H9 (cell line): ENCODE measurements around the gene CDH4. TPM values are rescaled to one million over a fixed set of nuclear protein-coding genes. Genes with fewer than 3 reads are reported as not detected.

Experiments used
- DNase-seq: peaks from one replicate; pipeline ENCODE4 v3.0.0-alpha.2; 2017
- H2AFZ ChIP-seq: one replicate; pipeline ENCODE4 v1.6.1; 2013; ENCODE audit warnings: mild to moderate bottlenecking, low read length, control low read depth, moderate library complexity
- H2AK5ac ChIP-seq: 2 replicates; pipeline ENCODE4 v1.6.1; 2013; ENCODE audit warnings: low read length, control low read depth, mixed read lengths; ENCODE audit not compliant: insufficient read length
- H2BK120ac ChIP-seq: one replicate; pipeline ENCODE4 v1.6.1; 2013; ENCODE audit warnings: low read depth, mild to moderate bottlenecking, low read length, control low read depth, inconsistent platforms; ENCODE audit not compliant: poor library complexity, severe bottlenecking
- H2BK12ac ChIP-seq: 2 replicates; pipeline ENCODE4 v1.6.1; 2013; ENCODE audit warnings: low read length, control low read depth, mixed read lengths, low read depth; ENCODE audit not compliant: insufficient read length
- H2BK15ac ChIP-seq: 2 replicates; pipeline ENCODE4 v1.6.1; 2013; ENCODE audit warnings: low read depth, low read length, control low read depth
- H2BK20ac ChIP-seq: one replicate; pipeline ENCODE4 v1.6.1; 2013; ENCODE audit warnings: low read depth, mild to moderate bottlenecking, low read length, control low read depth, inconsistent platforms; ENCODE audit not compliant: poor library complexity, severe bottlenecking
- H2BK5ac ChIP-seq: 2 replicates; pipeline ENCODE4 v1.6.1; 2013; ENCODE audit warnings: low read length, control low read depth, mixed read lengths; ENCODE audit not compliant: insufficient read length
- H3K14ac ChIP-seq: 2 replicates; pipeline ENCODE4 v1.6.1; 2013; ENCODE audit warnings: low read length, control low read depth; ENCODE audit not compliant: insufficient read depth
- H3K18ac ChIP-seq: 2 replicates; pipeline ENCODE4 v1.6.1; 2013; ENCODE audit warnings: low read depth, mild to moderate bottlenecking, mixed read lengths, low read length, control low read depth; ENCODE audit not compliant: insufficient read length
- H3K23ac ChIP-seq: 2 replicates; pipeline ENCODE4 v1.6.1; 2013; ENCODE audit warnings: low read length, control low read depth, mixed read lengths, low read depth; ENCODE audit not compliant: insufficient read length
- H3K23me2 ChIP-seq: 2 replicates; pipeline ENCODE4 v1.6.1; 2013; ENCODE audit warnings: low read depth, mild to moderate bottlenecking, mixed read lengths, low read length, control low read depth; ENCODE audit not compliant: insufficient read length, poor library complexity, severe bottlenecking
- H3K27ac ChIP-seq: 2 replicates; pipeline ENCODE4 v1.5.1; 2013; ENCODE audit warnings: low read length, control low read depth, mixed read lengths, low read depth; ENCODE audit not compliant: insufficient read length
- H3K27me3 ChIP-seq: 2 replicates; pipeline ENCODE4 v1.6.1; 2013; ENCODE audit warnings: low read length, control low read depth, inconsistent platforms; ENCODE audit not compliant: insufficient read depth
- H3K4ac ChIP-seq: 2 replicates; pipeline ENCODE4 v1.6.1; 2013; ENCODE audit warnings: low read depth, mild to moderate bottlenecking, control low read depth, inconsistent platforms, low read length, moderate library complexity
- H3K4me1 ChIP-seq: 2 replicates; pipeline ENCODE4 v1.6.1; 2013; ENCODE audit warnings: low read length, control low read depth, inconsistent platforms; ENCODE audit not compliant: insufficient read depth
- H3K4me2 ChIP-seq: 2 replicates; pipeline ENCODE4 v1.6.1; 2013; ENCODE audit warnings: low read length, control low read depth, mixed read lengths; ENCODE audit not compliant: insufficient read length, insufficient read depth
- H3K56ac ChIP-seq: 2 replicates; pipeline ENCODE4 v1.6.1; 2013; ENCODE audit warnings: low read depth, mild to moderate bottlenecking, mixed read lengths, low read length, control low read depth; ENCODE audit not compliant: insufficient read length
- H3K79me1 ChIP-seq: 2 replicates; pipeline ENCODE4 v1.6.1; 2013; ENCODE audit warnings: low read depth, mild to moderate bottlenecking, moderate library complexity, low read length, control low read depth, inconsistent platforms; ENCODE audit not compliant: insufficient read depth, poor library complexity, severe bottlenecking
- H3K79me2 ChIP-seq: 2 replicates; pipeline ENCODE4 v1.6.1; 2013; ENCODE audit warnings: low read length, control low read depth, inconsistent platforms; ENCODE audit not compliant: insufficient read depth
- H3K9ac ChIP-seq: 2 replicates; pipeline ENCODE4 v1.6.1; 2013; ENCODE audit warnings: low read length, control low read depth, mixed read lengths; ENCODE audit not compliant: insufficient read length; ENCODE audit errors: extremely low read depth
- H3K9me3 ChIP-seq: one replicate; pipeline ENCODE4 v1.6.1; 2013; ENCODE audit warnings: low read depth, low read length, inconsistent platforms; ENCODE audit not compliant: control insufficient read depth
- H3T11ph ChIP-seq: one replicate; pipeline ENCODE4 v1.6.1; 2013; ENCODE audit warnings: mild to moderate bottlenecking, low read length, control low read depth, inconsistent platforms
- H4K20me1 ChIP-seq: one replicate; pipeline ENCODE4 v1.6.1; 2013; ENCODE audit not compliant: control insufficient read depth, insufficient read length, insufficient read depth
- H4K5ac ChIP-seq: 2 replicates; pipeline ENCODE4 v1.6.1; 2013; ENCODE audit warnings: low read depth, mild to moderate bottlenecking, mixed read lengths, low read length, control low read depth; ENCODE audit not compliant: insufficient read length
- H4K8ac ChIP-seq: replicated peaks from 2 replicates; pipeline ENCODE4 v1.6.1; 2013; ENCODE audit warnings: low read length, control low read depth, mixed read lengths, low read depth; ENCODE audit not compliant: insufficient read length
- H4K91ac ChIP-seq: 2 replicates; pipeline ENCODE4 v1.6.1; 2013; ENCODE audit warnings: low read depth, mild to moderate bottlenecking, moderate library complexity, mixed read lengths, low read length, control low read depth; ENCODE audit not compliant: insufficient read length
- H3K27ac Mint-ChIP-seq, 3 experiments: 2 replicates in 2 of 3; 3 replicates in 1 of 3; pipeline ENCODE4 v1.8.0; 2020 to 2021; ENCODE audit warnings: mixed read lengths in 3 of 3, mild to moderate bottlenecking in 1 of 3, moderate library complexity in 1 of 3
- H3K27me3 Mint-ChIP-seq: 2 replicates; pipeline ENCODE4 v1.8.0; 2021; ENCODE audit warnings: low read depth, mild to moderate bottlenecking, moderate library complexity, mixed read lengths
- H3K36me3 Mint-ChIP-seq, 3 experiments: 2 replicates in 2 of 3; 3 replicates in 1 of 3; pipeline ENCODE4 v1.8.0; 2020 to 2021; ENCODE audit warnings: low read depth in 3 of 3, mixed read lengths in 3 of 3; ENCODE audit not compliant: insufficient read depth in 1 of 3
- H3K4me1 Mint-ChIP-seq, 2 experiments: 2 replicates each; pipeline ENCODE4 v1.8.0; 2020; ENCODE audit warnings: mixed read lengths in 2 of 2
- H3K4me3 Mint-ChIP-seq, 2 experiments: 2 replicates in 1 of 2; 3 replicates in 1 of 2; pipeline ENCODE4 v1.8.0; 2020 to 2021; ENCODE audit warnings: mild to moderate bottlenecking in 2 of 2, mixed read lengths in 2 of 2, moderate library complexity in 1 of 2
- H3K9me3 Mint-ChIP-seq, 2 experiments: 2 replicates in 1 of 2; 3 replicates in 1 of 2; pipeline ENCODE4 v1.8.0; 2020; ENCODE audit warnings: mild to moderate bottlenecking in 2 of 2, mixed read lengths in 2 of 2, moderate library complexity in 1 of 2
- whole genome bisulfite sequencing: extraction: QIAGEN DNeasy Blood & Tissue Kit; methylation state at CpG from one replicate; pipeline ENCODE4 v1.1.7; 2013; ENCODE audit warnings: missing lambda C conversion rate, low lambda C conversion rate, mixed read lengths; ENCODE audit not compliant: insufficient read length; ENCODE audit errors: extremely low coverage; 5-methylcytosine and 5-hydroxymethylcytosine counted together
- total RNA-seq: library from RNA; stranded (reverse); gene quantifications from 2 replicates; pipeline ENCODE4 v1.2.1, GENCODE V29; 2021
- TF ChIP-seq, protein P1 (sequence below): fragments of 200-600 bp; sonication (generic); conservative IDR thresholded peaks from 3 replicates; pipeline ENCODE4 v1.8.0; 2021; ENCODE audit warnings: antibody characterized with exemption, mild to moderate bottlenecking

The CDH4 gene
- total RNA-seq, 1 experiment from 2014 or later = 3.0 TPM

DNA sequence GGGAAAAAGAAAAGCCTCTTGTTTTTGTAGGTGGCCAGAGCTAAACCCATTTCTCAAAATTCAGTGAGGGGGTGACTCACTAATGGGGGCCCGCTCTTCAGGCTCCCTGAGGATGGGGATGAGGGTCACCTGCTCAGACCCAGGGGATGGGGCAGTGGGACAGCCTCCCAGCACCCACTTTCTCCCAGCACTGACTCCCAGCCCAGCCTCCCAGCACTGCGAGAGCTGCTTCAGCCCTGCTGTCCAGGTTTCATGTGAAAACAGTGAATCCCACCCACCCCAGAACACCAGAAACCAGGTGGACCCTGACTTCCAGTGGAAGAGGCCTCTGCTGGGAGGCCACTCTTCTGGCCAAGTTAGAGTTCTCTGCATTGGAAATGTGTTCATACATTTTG, 362.6 kb downstream of the CDH4 start:
- Histone ChIP-seq H3T11ph (no peak overlapping the region), H2BK15ac (no peak overlapping the region), H2BK12ac (no peak overlapping the region), H3K18ac (no peak overlapping the region), H3K79me2 (no peaks in the 10 kb centered on the region), H3K4ac (no peak overlapping the region), H2BK20ac (no peak overlapping the region), H3K56ac (no peak overlapping the region), H3K14ac (no peak overlapping the region), H3K9me3 (peaks cover 3% of the 10 kb centered on the region), H3K27me3 (peaks cover 3% of the 10 kb centered on the region; the same call in 1 of the 2 replicates), H2BK120ac (no peak overlapping the region), H3K27ac (no peak overlapping the region), H2BK5ac (no peak overlapping the region), H2AK5ac (no peak overlapping the region), H4K91ac (no peak overlapping the region), H4K8ac (no peak overlapping the region), H3K4me2 (no peak overlapping the region), H4K20me1 (no peaks in the 10 kb centered on the region), H3K9ac (no peak overlapping the region), H2AFZ (no peak overlapping the region), H3K23me2 (no peaks in the 10 kb centered on the region), H3K23ac (no peak overlapping the region), H4K5ac (no peak overlapping the region), H3K4me1 (no peaks in the 10 kb centered on the region), H3K79me1 (no peaks in the 10 kb centered on the region)
- H3K27ac Mint-ChIP-seq = no peak overlapping the region
- DNase-seq = no peak
- H3K36me3 Mint-ChIP-seq = peaks cover 4 to 11% (median 9%) of the 10 kb centered on the region in 3 experiments; a peak in 4 of 7 replicates
- TF ChIP-seq, protein P1, sequence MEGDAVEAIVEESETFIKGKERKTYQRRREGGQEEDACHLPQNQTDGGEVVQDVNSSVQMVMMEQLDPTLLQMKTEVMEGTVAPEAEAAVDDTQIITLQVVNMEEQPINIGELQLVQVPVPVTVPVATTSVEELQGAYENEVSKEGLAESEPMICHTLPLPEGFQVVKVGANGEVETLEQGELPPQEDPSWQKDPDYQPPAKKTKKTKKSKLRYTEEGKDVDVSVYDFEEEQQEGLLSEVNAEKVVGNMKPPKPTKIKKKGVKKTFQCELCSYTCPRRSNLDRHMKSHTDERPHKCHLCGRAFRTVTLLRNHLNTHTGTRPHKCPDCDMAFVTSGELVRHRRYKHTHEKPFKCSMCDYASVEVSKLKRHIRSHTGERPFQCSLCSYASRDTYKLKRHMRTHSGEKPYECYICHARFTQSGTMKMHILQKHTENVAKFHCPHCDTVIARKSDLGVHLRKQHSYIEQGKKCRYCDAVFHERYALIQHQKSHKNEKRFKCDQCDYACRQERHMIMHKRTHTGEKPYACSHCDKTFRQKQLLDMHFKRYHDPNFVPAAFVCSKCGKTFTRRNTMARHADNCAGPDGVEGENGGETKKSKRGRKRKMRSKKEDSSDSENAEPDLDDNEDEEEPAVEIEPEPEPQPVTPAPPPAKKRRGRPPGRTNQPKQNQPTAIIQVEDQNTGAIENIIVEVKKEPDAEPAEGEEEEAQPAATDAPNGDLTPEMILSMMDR = no peak
- peaks cover 22 to 31% of the 10 kb centered on the region in 2 experiments for H3K9me3 Mint-ChIP-seq
- H3K4me1 Mint-ChIP-seq = no peaks in the 10 kb centered on the region
- H3K27me3 Mint-ChIP-seq = peaks cover 76% of the 10 kb centered on the region
- no peak overlapping the region for H3K4me3 Mint-ChIP-seq
- WGBS = no CpG with 5 or more reads among the region's 2 CpGs
